DOHH2 (cell line): Measurements from ENCODE around the gene WFDC10B.

Source experiments
- H3F3A ChIP-seq: fragments of 200-600 bp; sonication (generic), shearing (Covaris generic); 2 replicates; pipeline ENCODE4 v1.6.0; 2016; ENCODE audit warnings: antibody characterized with exemption, mild to moderate bottlenecking; ENCODE audit not compliant: control insufficient read depth, insufficient read depth
- H3K27ac ChIP-seq: fragments of 200-600 bp; sonication (generic); 2 replicates; pipeline ENCODE4 v1.5.1; 2014; ENCODE audit warnings: low read depth, mild to moderate bottlenecking, low read length, moderate library complexity
- H3K27me3 ChIP-seq: fragments of 200-600 bp; sonication (generic); 2 replicates; pipeline ENCODE4 v1.6.1; 2014; ENCODE audit warnings: mild to moderate bottlenecking, low read length, mixed read lengths; ENCODE audit not compliant: control insufficient read depth
- H3K36me3 ChIP-seq: fragments of 200-600 bp; sonication (generic); 2 replicates; pipeline ENCODE4 v1.6.1; 2014; ENCODE audit warnings: mild to moderate bottlenecking, low read length, moderate library complexity, mixed read lengths; ENCODE audit not compliant: control insufficient read depth
- H3K4me1 ChIP-seq: fragments of 200-600 bp; sonication (generic); 2 replicates; pipeline ENCODE4 v1.6.1; 2014; ENCODE audit warnings: mild to moderate bottlenecking, low read length, mixed read lengths; ENCODE audit not compliant: control insufficient read depth
- H3K4me2 ChIP-seq: fragments of 200-600 bp; sonication (generic); 2 replicates; pipeline ENCODE4 v1.6.0; 2014; ENCODE audit warnings: mild to moderate bottlenecking, low read length, moderate library complexity
- H3K4me3 ChIP-seq: fragments of 200-600 bp; sonication (generic); 2 replicates; pipeline ENCODE4 v1.5.1; 2014; ENCODE audit warnings: mild to moderate bottlenecking, low read length, mixed read lengths
- H3K79me2 ChIP-seq: fragments of 200-600 bp; sonication (generic); 2 replicates; pipeline ENCODE4 v1.6.1; 2014; ENCODE audit warnings: mild to moderate bottlenecking, low read length, mixed read lengths; ENCODE audit not compliant: control insufficient read depth
- H3K9me2 ChIP-seq: fragments of 200-600 bp; sonication (generic); replicated peaks from 2 replicates; pipeline ENCODE4 v1.6.1; 2014; ENCODE audit warnings: mild to moderate bottlenecking, low read length, mixed read lengths; ENCODE audit not compliant: control insufficient read depth
- H3K9me3 ChIP-seq: fragments of 200-600 bp; sonication (generic); 2 replicates; pipeline ENCODE4 v1.6.1; 2014; ENCODE audit warnings: antibody characterized with exemption, low read length, mixed read lengths; ENCODE audit not compliant: control insufficient read depth, insufficient read depth
- H4K20me1 ChIP-seq: fragments of 200-600 bp; sonication (generic); 2 replicates; pipeline ENCODE4 v1.6.0; 2014; ENCODE audit warnings: low read depth, mild to moderate bottlenecking, antibody characterized with exemption, low read length, moderate library complexity; ENCODE audit not compliant: control insufficient read depth, insufficient read depth
- EZH2phosphoT487 ChIP-seq: fragments of 200-600 bp; sonication (generic); IDR thresholded peaks from 2 replicates; pipeline ENCODE4 v1.6.1; 2017; ENCODE audit warnings: borderline replicate concordance, mild to moderate bottlenecking, antibody characterized with exemption, low read length, moderate library complexity, mixed read lengths
- TF ChIP-seq, protein P1 (sequence below): fragments of 200-600 bp; sonication (generic); IDR thresholded peaks from one replicate; pipeline ENCODE4 v1.5.1; 2014; ENCODE audit warnings: antibody characterized with exemption, mild to moderate bottlenecking, low read depth, low read length; ENCODE audit not compliant: poor library complexity, severe bottlenecking

Gene WFDC10B

DNA sequence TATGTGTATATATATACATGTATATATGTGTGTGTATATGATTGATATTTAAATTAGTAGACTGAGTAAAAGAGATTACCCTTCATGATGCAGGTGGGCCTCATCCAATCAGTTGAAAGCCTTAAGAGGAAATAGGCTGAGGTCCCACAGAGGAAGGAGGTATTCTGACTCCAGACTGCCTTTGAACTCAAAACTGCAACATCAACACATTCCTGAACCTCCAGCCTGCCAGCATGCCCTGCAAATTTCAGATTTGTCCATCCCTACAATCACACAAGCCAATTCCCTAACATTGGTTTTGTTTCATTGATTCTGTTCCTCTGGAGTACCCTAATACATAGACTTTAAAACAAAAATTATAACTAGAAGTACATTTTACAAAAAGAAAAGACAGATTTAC, 40.2 kb upstream of the WFDC10B start:
- no peak overlapping the region for H3K4me3 ChIP-seq
- no peaks in the 10 kb centered on the region for H3K4me1 ChIP-seq
- TF ChIP-seq EZH2phosphoT487: no peak
- TF ChIP-seq, protein P1, sequence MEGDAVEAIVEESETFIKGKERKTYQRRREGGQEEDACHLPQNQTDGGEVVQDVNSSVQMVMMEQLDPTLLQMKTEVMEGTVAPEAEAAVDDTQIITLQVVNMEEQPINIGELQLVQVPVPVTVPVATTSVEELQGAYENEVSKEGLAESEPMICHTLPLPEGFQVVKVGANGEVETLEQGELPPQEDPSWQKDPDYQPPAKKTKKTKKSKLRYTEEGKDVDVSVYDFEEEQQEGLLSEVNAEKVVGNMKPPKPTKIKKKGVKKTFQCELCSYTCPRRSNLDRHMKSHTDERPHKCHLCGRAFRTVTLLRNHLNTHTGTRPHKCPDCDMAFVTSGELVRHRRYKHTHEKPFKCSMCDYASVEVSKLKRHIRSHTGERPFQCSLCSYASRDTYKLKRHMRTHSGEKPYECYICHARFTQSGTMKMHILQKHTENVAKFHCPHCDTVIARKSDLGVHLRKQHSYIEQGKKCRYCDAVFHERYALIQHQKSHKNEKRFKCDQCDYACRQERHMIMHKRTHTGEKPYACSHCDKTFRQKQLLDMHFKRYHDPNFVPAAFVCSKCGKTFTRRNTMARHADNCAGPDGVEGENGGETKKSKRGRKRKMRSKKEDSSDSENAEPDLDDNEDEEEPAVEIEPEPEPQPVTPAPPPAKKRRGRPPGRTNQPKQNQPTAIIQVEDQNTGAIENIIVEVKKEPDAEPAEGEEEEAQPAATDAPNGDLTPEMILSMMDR: no peak
- no peak overlapping the region for H3K4me2 ChIP-seq
- H3K27ac ChIP-seq: no peak overlapping the region
- H3K36me3 ChIP-seq: no peaks in the 10 kb centered on the region
- H4K20me1 ChIP-seq: no peaks in the 10 kb centered on the region
- H3K9me3 ChIP-seq: no peaks in the 10 kb centered on the region
- H3K9me2 ChIP-seq: no peaks in the 10 kb centered on the region
- no peaks in the 10 kb centered on the region for H3F3A ChIP-seq
- H3K27me3 ChIP-seq: peaks cover 13% of the 10 kb centered on the region
- H3K79me2 ChIP-seq: no peaks in the 10 kb centered on the region

DNA sequence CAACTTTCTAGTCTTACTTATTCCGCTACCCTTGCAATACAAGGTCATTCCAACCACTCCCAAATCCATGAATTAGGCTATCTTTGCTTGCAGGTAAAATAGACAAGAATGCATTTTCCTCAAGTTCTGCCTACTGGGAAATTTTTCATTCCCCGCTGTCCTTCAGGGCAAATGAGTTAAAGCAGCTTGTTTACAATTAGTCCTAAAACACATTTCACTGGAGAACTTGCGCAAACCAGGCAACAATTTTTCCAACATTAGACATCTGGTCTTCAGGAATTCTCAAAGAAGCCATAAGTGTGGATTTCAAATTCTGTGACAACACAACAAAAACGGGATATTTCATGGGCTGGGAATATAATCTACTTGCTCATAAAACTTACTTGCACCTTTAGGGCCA, 37.8 kb upstream of the WFDC10B start:
- no peaks in the 10 kb centered on the region for H3K9me3 ChIP-seq
- no peaks in the 10 kb centered on the region; the same call in 1 of the 2 replicates for H3K27me3 ChIP-seq
- H3K4me3 ChIP-seq: no peak overlapping the region
- H3K27ac ChIP-seq: no peak overlapping the region
- H3K79me2 ChIP-seq: no peaks in the 10 kb centered on the region
- H4K20me1 ChIP-seq: no peaks in the 10 kb centered on the region
- H3K4me2 ChIP-seq: no peak overlapping the region
- no peaks in the 10 kb centered on the region for H3F3A ChIP-seq
- no peaks in the 10 kb centered on the region for H3K9me2 ChIP-seq
- H3K36me3 ChIP-seq: no peaks in the 10 kb centered on the region
- TF ChIP-seq, protein P1: no peak
- TF ChIP-seq EZH2phosphoT487: no peak
- H3K4me1 ChIP-seq: no peaks in the 10 kb centered on the region

DNA sequence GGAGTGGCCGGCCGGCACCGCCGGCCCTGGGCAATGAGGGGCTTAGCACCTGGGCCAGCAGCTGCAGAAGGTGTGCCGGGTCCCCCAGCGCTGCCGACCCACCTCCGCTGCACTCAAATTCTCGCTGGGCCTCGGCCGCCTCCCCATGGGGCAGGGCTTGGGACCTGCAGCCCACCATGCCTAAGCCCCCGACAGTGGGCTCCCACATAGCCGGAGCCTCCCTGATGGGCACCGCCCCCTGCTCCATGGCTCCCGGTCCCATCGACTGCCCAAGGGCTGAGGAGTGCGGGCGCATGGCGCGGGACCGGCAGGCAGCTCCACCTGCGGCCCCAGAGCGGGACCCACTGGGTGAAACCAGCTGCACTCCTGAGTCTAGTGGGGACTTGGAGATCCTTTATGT, 31.2 kb upstream of the WFDC10B start:
- Histone ChIP-seq H3F3A (no peaks in the 10 kb centered on the region), H4K20me1 (no peaks in the 10 kb centered on the region), H3K9me2 (no peaks in the 10 kb centered on the region), H3K9me3 (no peaks in the 10 kb centered on the region), H3K4me1 (no peaks in the 10 kb centered on the region), H3K79me2 (no peaks in the 10 kb centered on the region), H3K4me3 (no peak overlapping the region), H3K27me3 (no peaks in the 10 kb centered on the region), H3K36me3 (no peaks in the 10 kb centered on the region), H3K4me2 (no peak overlapping the region), H3K27ac (no peak overlapping the region)
- no peak for TF ChIP-seq EZH2phosphoT487
- TF ChIP-seq, protein P1: no peak

DNA sequence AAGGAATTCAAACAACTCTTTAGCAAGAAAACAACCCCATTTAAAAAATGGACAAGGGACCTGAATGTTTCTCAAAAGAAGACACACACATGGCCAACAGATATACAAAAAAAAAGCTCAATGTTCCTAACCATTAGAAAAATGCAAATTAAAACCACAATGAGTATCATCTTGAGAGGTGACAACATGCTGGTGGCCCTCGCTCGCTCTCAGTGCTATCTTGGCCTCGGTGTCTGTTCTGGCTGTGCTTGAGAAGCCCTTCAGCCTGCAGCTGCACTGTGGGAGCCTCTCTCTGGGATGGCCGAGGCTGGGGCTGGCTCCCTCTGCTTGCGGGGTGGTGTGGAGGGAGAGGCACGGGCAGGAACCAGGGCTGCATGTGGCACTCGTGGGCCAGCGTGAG, 30.7 kb upstream of the WFDC10B start:
- no peak overlapping the region for H3K4me2 ChIP-seq
- no peaks in the 10 kb centered on the region for H3K9me3 ChIP-seq

More for the DNA sequence above, 30.7 kb upstream of the WFDC10B start:
- H3F3A ChIP-seq: no peaks in the 10 kb centered on the region
- no peaks in the 10 kb centered on the region for H4K20me1 ChIP-seq
- H3K36me3 ChIP-seq: no peaks in the 10 kb centered on the region
- H3K4me3 ChIP-seq: no peak overlapping the region
- no peak overlapping the region for H3K27ac ChIP-seq
- H3K9me2 ChIP-seq: no peaks in the 10 kb centered on the region
- no peaks in the 10 kb centered on the region for H3K4me1 ChIP-seq
- H3K27me3 ChIP-seq: no peaks in the 10 kb centered on the region
- no peaks in the 10 kb centered on the region for H3K79me2 ChIP-seq
- no peak for TF ChIP-seq EZH2phosphoT487
- TF ChIP-seq, protein P1: no peak
